GM06990 (cell line): ENCODE data around the gene KLK12.

ENCODE experiments used
- DNase-seq: peaks from one replicate; pipeline ENCODE4 v3.0.0-alpha.2; 2011; ENCODE audit not compliant: insufficient read length; ENCODE audit errors: extremely low read depth
- H3K27me3 ChIP-seq: replicated peaks from 2 replicates; pipeline ENCODE4 v1.6.0; 2011; ENCODE audit warnings: low read length; ENCODE audit not compliant: control insufficient read depth, insufficient read depth
- H3K36me3 ChIP-seq: 2 replicates; pipeline ENCODE4 v1.5.1; 2011; ENCODE audit warnings: low read length; ENCODE audit not compliant: control insufficient read depth, insufficient read depth
- H3K4me3 ChIP-seq: replicated peaks from 2 replicates; pipeline ENCODE4 v1.5.1; 2011; ENCODE audit warnings: low read depth, mild to moderate bottlenecking, control low read depth, low read length
- CTCF ChIP-seq: IDR thresholded peaks from 2 replicates; pipeline ENCODE4 v1.5.1; 2011; ENCODE audit warnings: low read length, control low read depth, mild to moderate bottlenecking, inconsistent platforms; ENCODE audit not compliant: insufficient read depth, poor library complexity, severe bottlenecking

The KLK12 gene

GRCh38 chr19:51025401-51025800, 9.4 kb downstream of the KLK12 start:
- H3K27me3 ChIP-seq, result peaks cover 2% of the 10 kb centered on the region
- no peak for DNase-seq
- TF ChIP-seq CTCF, result no peak
- no peaks in the 10 kb centered on the region for H3K36me3 ChIP-seq
- no peak overlapping the region for H3K4me3 ChIP-seq

GRCh38 chr19:51024924-51025323, 9.9 kb downstream of the KLK12 start:
- no peak for DNase-seq
- no peaks in the 10 kb centered on the region for H3K36me3 ChIP-seq
- peaks cover 2% of the 10 kb centered on the region for H3K27me3 ChIP-seq
- TF ChIP-seq CTCF, result no peak
- H3K4me3 ChIP-seq, result no peak overlapping the region

- TF ChIP-seq CTCF, result no peak
These were observed 10.9 kb downstream of the KLK12 start for GRCh38 chr19:51023946-51024345.

GRCh38 chr19:51022526-51022925, 12.3 kb downstream of the KLK12 start:
- DNase-seq, result no peak
- peaks cover 2% of the 10 kb centered on the region for H3K27me3 ChIP-seq
- H3K36me3 ChIP-seq, result no peaks in the 10 kb centered on the region
- TF ChIP-seq CTCF, result no peak
- H3K4me3 ChIP-seq, result no peak overlapping the region

More at GRCh38 chr19:51023946-51024345, 10.9 kb downstream of the KLK12 start:
- DNase-seq, result no peak
- H3K4me3 ChIP-seq, result no peak overlapping the region
- H3K36me3 ChIP-seq, result no peaks in the 10 kb centered on the region
- peaks cover 2% of the 10 kb centered on the region for H3K27me3 ChIP-seq

- H3K4me3 ChIP-seq, result no peak overlapping the region
- no peaks in the 10 kb centered on the region for H3K36me3 ChIP-seq
- no peak for DNase-seq
- H3K27me3 ChIP-seq, result no peaks in the 10 kb centered on the region; the same call in none of the 2 replicates
- TF ChIP-seq CTCF, result peak; percentile 45
These were observed 13.7 kb downstream of the KLK12 start for GRCh38 chr19:51020988-51021651.

- DNase-seq, result no peak
- Histone ChIP-seq H3K27me3 (no peaks in the 10 kb centered on the region; the same call in none of the 2 replicates), H3K4me3 (no peak within 1 kb of the TSS), H3K36me3 (no peaks in the 10 kb centered on the region)
- no peak for TF ChIP-seq CTCF
These were observed 15.3 kb downstream of the KLK12 start, which contains the start of gene KLK10 for GRCh38 chr19:51019544-51019925. TSS of gene KLK10 (minus strand) at chr19:51019709. CDS start at chr19:51019130, 579 bp downstream.
